Spleen (tissue), 11 donors: Measurements from ENCODE around the gene NFIA. TPM values are rescaled to one million over a fixed set of nuclear protein-coding genes. Genes with fewer than 3 reads are reported as not detected.

Experiments
- DNase-seq: peaks from one replicate; pipeline ENCODE4 v3.0.0-alpha.2; 2020
- H3K27ac ChIP-seq, 8 donors: fragments of 200-600 bp; sonication (generic) in 7 of 8; 1 replicate in 4 of 8; 2 replicates in 4 of 8; pipeline versions ENCODE4 v1.5.0 to v1.8.0; 2016 to 2021; ENCODE audit warnings: inconsistent platforms in 4 of 8, mild to moderate bottlenecking in 4 of 8, moderate library complexity in 1 of 8
- H3K27me3 ChIP-seq, 7 donors: fragments of 200-600 bp; sonication (generic) in 6 of 7; replicated peaks in 1 of 7; 1 replicate in 4 of 7; 2 replicates in 3 of 7; pipeline versions ENCODE4 v1.5.0 to v1.8.0; 2016 to 2021; ENCODE audit warnings: inconsistent platforms in 3 of 7, mild to moderate bottlenecking in 1 of 7
- H3K36me3 ChIP-seq, 6 donors: fragments of 200-600 bp; sonication (generic) in 5 of 6; 1 replicate in 4 of 6; 2 replicates in 2 of 6; pipeline versions ENCODE4 v1.5.0 to v1.8.0; 2016 to 2021; ENCODE audit warnings: inconsistent platforms in 2 of 6
- H3K4me1 ChIP-seq, 6 donors: fragments of 200-600 bp; sonication (generic) in 5 of 6; 1 replicate in 3 of 6; 2 replicates in 3 of 6; pipeline versions ENCODE4 v1.5.0 to v1.8.0; 2016 to 2021; ENCODE audit warnings: inconsistent platforms in 3 of 6
- H3K4me3 ChIP-seq, 8 donors: fragments of 200-600 bp; sonication (generic) in 7 of 8; 1 replicate in 4 of 8; 2 replicates in 4 of 8; pipeline versions ENCODE4 v1.5.0 to v1.8.0; 2016 to 2021; ENCODE audit warnings: inconsistent platforms in 4 of 8, mild to moderate bottlenecking in 4 of 8, moderate library complexity in 2 of 8
- H3K9me3 ChIP-seq, 8 donors: fragments of 200-600 bp; sonication (generic) in 7 of 8; 1 replicate in 4 of 8; 2 replicates in 4 of 8; pipeline versions ENCODE4 v1.5.0 to v1.8.0; 2016 to 2021; ENCODE audit warnings: inconsistent platforms in 4 of 8
- CTCF ChIP-seq, 11 experiments: fragments of 200-600 bp in 7 of 11; fragments of 450-650 bp in 4 of 11; sonication (generic) in 4 of 11; IDR thresholded peaks in 8 of 11; conservative IDR thresholded peaks in 3 of 11; 1 replicate in 7 of 11; 2 replicates in 4 of 11; pipeline versions ENCODE4 v1.4.0 to v1.8.0; 2016 to 2021; ENCODE audit warnings: antibody characterized with exemption in 11 of 11, inconsistent platforms in 4 of 11, mild to moderate bottlenecking in 1 of 11
- POLR2A ChIP-seq, 3 donors: fragments of 450-650 bp; IDR thresholded peaks; one replicate each; pipeline ENCODE4 v1.5.1; 2017; ENCODE audit warnings: antibody characterized with exemption in 3 of 3, mild to moderate bottlenecking in 1 of 3
- POLR2AphosphoS5 ChIP-seq, 3 donors: sonication (generic); formaldehyde crosslinking; IDR thresholded peaks; one replicate each; pipeline ENCODE4 v1.5.1; 2017; ENCODE audit warnings: antibody characterized with exemption in 3 of 3
- WGBS, 5 donors: extraction: QIAGEN DNeasy Blood & Tissue Kit in 3 of 5; methylation state at CpG; one replicate each; pipeline versions ENCODE4 v1.1.5 to v1.1.7; 2013 to 2018; 5-methylcytosine and 5-hydroxymethylcytosine counted together
- intact Hi-C: fragments of 100-400 bp; cut with DNase I; formaldehyde crosslinking; loops from one replicate; pipeline ENCODE4 v1.15.0; 2023; ENCODE audit warnings: low total_unique reads
- polyA plus RNA-seq, 3 donors: library from polyadenylated mRNA; stranded (reverse); fragments of 200-250 nt; gene quantifications; one replicate each; pipeline ENCODE4 v1.2.1, GENCODE V29; 2013
- total RNA-seq, 7 donors: library from RNA; depleted of rRNA in 3 of 7; stranded (reverse); fragments of >200 nt in 3 of 7; fragmentation: NEBNext Ultra II Directional in 4 of 7; extraction: Animal tissue kit (Norgen Biotek cat#: 25700) in 4 of 7; gene quantifications; one replicate each; pipeline versions ENCODE4 v1.1.0 to v1.2.1, GENCODE V29; 2016 to 2021
- donor health status: healthy with polysubstance abuse.
- donor health status: DM: no; HTN: no; CAD: no; lungs with moderate emphysema.
- donor health status: DM: no; HTN: no; CAD: no.
- donor health status: Bipolar disorder and iron deficiency.
- donor health status: healthy.
- donor health status: DM: no; HTN: no; CAD: no.
- donor health status: DM: yes; HTN: yes; CAD: no.

Gene NFIA
- total and polyA plus RNA-seq, 10 donors = 3.1 to 76.8 (median 35.5) TPM

- intact Hi-C loops = no loop called here
- whole genome bisulfite sequencing, 5 donors = 84 to 92% (median 86%) methylated on average over 8 of the region's 8 CpGs
- Histone ChIP-seq H3K4me3 (no peak overlapping the region), H3K9me3 (no peaks in the 10 kb centered on the region), H3K27ac (no peak overlapping the region), H3K36me3 (no peaks in the 10 kb centered on the region), H3K4me1 (peaks cover 0 to 12% (median 3%) of the 10 kb centered on the region in 6 donors), H3K27me3 (no peaks in the 10 kb centered on the region)
- TF ChIP-seq POLR2A (IDR thresholded peaks at IDR 0.05) = no peak
- no peak for TF ChIP-seq CTCF (IDR thresholded peaks at IDR 0.05 in 8 of 11, conservative IDR thresholded peaks at IDR 0.05 in 3 of 11)
- no peak for TF ChIP-seq POLR2AphosphoS5 (IDR thresholded peaks at IDR 0.05)
- no peak for DNase-seq
These were observed 363.0 kb downstream of the NFIA start for GRCh38 chr1:61445269-61445825.

GRCh38 chr1:61446531-61446991 lies 364.2 kb downstream of the NFIA start:
- H3K4me1 ChIP-seq = peaks cover 0 to 22% (median 8%) of the 10 kb centered on the region in 6 donors

GRCh38 chr1:61447106-61447967 lies 365.0 kb downstream of the NFIA start:
- Histone ChIP-seq H3K27me3 (no peaks in the 10 kb centered on the region), H3K27ac (no peak overlapping the region), H3K9me3 (no peaks in the 10 kb centered on the region), H3K36me3 (no peaks in the 10 kb centered on the region), H3K4me3 (no peak overlapping the region), H3K4me1 (peaks cover 0 to 30% (median 9%) of the 10 kb centered on the region in 6 donors)
- intact Hi-C loops = no loop called here
- no peak for DNase-seq
- TF ChIP-seq CTCF (IDR thresholded peaks at IDR 0.05 in 8 of 11, conservative IDR thresholded peaks at IDR 0.05 in 3 of 11) (no peak), POLR2AphosphoS5 (IDR thresholded peaks at IDR 0.05) (no peak), POLR2A (IDR thresholded peaks at IDR 0.05) (no peak)
- WGBS, 5 donors = 91 to 96% (median 94%) methylated on average over 19 of the region's 19 CpGs

More at GRCh38 chr1:61446531-61446991, 364.2 kb downstream of the NFIA start:
- Histone ChIP-seq H3K27ac (no peak overlapping the region), H3K27me3 (no peaks in the 10 kb centered on the region), H3K36me3 (no peaks in the 10 kb centered on the region), H3K9me3 (no peaks in the 10 kb centered on the region), H3K4me3 (no peak overlapping the region)
- no peak for DNase-seq
- 86 to 93% (median 92%) methylated on average over 7 of the region's 7 CpGs for WGBS, 5 donors
- TF ChIP-seq POLR2AphosphoS5 (IDR thresholded peaks at IDR 0.05) = no peak
- TF ChIP-seq CTCF (IDR thresholded peaks at IDR 0.05 in 8 of 11, conservative IDR thresholded peaks at IDR 0.05 in 3 of 11) = no peak
- no peak for TF ChIP-seq POLR2A (IDR thresholded peaks at IDR 0.05)
- intact Hi-C loops = no loop called here

GRCh38 chr1:61447968-61448430 lies 365.6 kb downstream of the NFIA start:
- WGBS, 5 donors = 75 to 90% (median 88%) methylated on average over 7 of the region's 7 CpGs
- intact Hi-C loops = no loop called here

More at GRCh38 chr1:61447968-61448430, 365.6 kb downstream of the NFIA start:
- H3K36me3 ChIP-seq = no peaks in the 10 kb centered on the region
- DNase-seq = no peak
- H3K9me3 ChIP-seq = no peaks in the 10 kb centered on the region
- no peaks in the 10 kb centered on the region for H3K27me3 ChIP-seq
- no peak overlapping the region for H3K4me3 ChIP-seq
- TF ChIP-seq CTCF (IDR thresholded peaks at IDR 0.05 in 8 of 11, conservative IDR thresholded peaks at IDR 0.05 in 3 of 11) (no peak), POLR2A (IDR thresholded peaks at IDR 0.05) (no peak), POLR2AphosphoS5 (IDR thresholded peaks at IDR 0.05) (no peak)
- H3K27ac ChIP-seq = no peak overlapping the region
- peaks cover 3 to 37% (median 16%) of the 10 kb centered on the region in 6 donors for H3K4me1 ChIP-seq
